NT2/D1 (cell line): ENCODE data around the gene KLF13.

Experiments
- SUZ12 ChIP-seq: IDR thresholded peaks from 2 replicates; pipeline ENCODE4 v1.6.1; 2011; ENCODE audit not compliant: insufficient read length, insufficient read depth; ENCODE audit errors: extremely low read depth
- YY1 ChIP-seq: IDR thresholded peaks from 2 replicates; pipeline ENCODE4 v1.6.1; 2011; ENCODE audit not compliant: insufficient read length, insufficient read depth
- ZNF274 ChIP-seq: IDR thresholded peaks from 2 replicates; pipeline ENCODE4 v1.6.1; 2011; ENCODE audit warnings: mild to moderate bottlenecking, low read depth, low read length

- TF ChIP-seq ZNF274, result no peak
- TF ChIP-seq SUZ12, result no peak
- no peak for TF ChIP-seq YY1
Measured at GRCh38 chr15:31335989-31336592, 9.5 kb downstream of the KLF13 start.
